ENCODE data around the gene MRPL20. TPM values are rescaled to one million over a fixed set of nuclear protein-coding genes. Genes with fewer than 3 reads are reported as not detected.

The MRPL20 gene
- total RNA-seq (2022; extraction: Qiagen RNA extraction; ENCODE audit: low read depth) = 128 to 156 TPM (median 134 TPM) in 5 replicates

GRCh38 chr1:1406821-1407635 lies at the start of gene MRPL20:
TSS of gene MRPL20 (minus strand) at chr1:1407293. CDS start at chr1:1407217, 76 bp downstream.

GRCh38 chr1:1449099-1449739 lies 42.1 kb upstream of the MRPL20 start, which contains the start of gene ATAD3C:
TSS of gene ATAD3C (plus strand) at chr1:1449689. CDS start at chr1:1450684, 995 bp downstream.

GRCh38 chr1:1435106-1435903 lies 28.2 kb upstream of the MRPL20 start, which contains the start of gene VWA1:
TSS of gene VWA1 (plus strand) at chr1:1435690. CDS start at chr1:1435749, 59 bp downstream.

GRCh38 chr1:1421147-1421906 lies 14.2 kb upstream of the MRPL20 start, which contains the start of gene ANKRD65:
TSS of gene ANKRD65 (minus strand) at chr1:1421276. CDS start at chr1:1421005, 271 bp downstream.

GRCh38 chr1:1399187-1399871 lies 7.8 kb downstream of the MRPL20 start, which contains the start of gene CCNL2:
TSS of gene CCNL2 (minus strand) at chr1:1399335. CDS start at chr1:1399306, 29 bp downstream.

GRCh38 chr1:1374929-1375662 lies 32.0 kb downstream of the MRPL20 start, which contains the start of gene AURKAIP1:
TSS of gene AURKAIP1 (minus strand) at chr1:1375207. CDS start at chr1:1374756, 451 bp downstream.

GRCh38 chr1:1358433-1359271 lies 48.4 kb downstream of the MRPL20 start, which contains the start of gene MXRA8:
TSS of gene MXRA8 (minus strand) at chr1:1358555. CDS start at chr1:1358504, 51 bp downstream.

Other genes with a start within 250 kb of the MRPL20 start
- not detected in 5 replicates for gene TTLL10, start 233.4 kb downstream of the MRPL20 start, total RNA-seq (2022; extraction: Qiagen RNA extraction; ENCODE audit: low read depth)
- gene TNFRSF18, start 200.7 kb downstream of the MRPL20 start, total RNA-seq (2022; extraction: Qiagen RNA extraction; ENCODE audit: low read depth) = 0.14 to 0.19 TPM in 2 of 5 replicates, not detected in the others
- gene TNFRSF4, start 193.1 kb downstream of the MRPL20 start, total RNA-seq (2022; extraction: Qiagen RNA extraction; ENCODE audit: low read depth) = 0.12 to 0.22 TPM in 2 of 5 replicates, not detected in the others
- gene SDF4, start 175.3 kb downstream of the MRPL20 start, total RNA-seq (2022; extraction: Qiagen RNA extraction; ENCODE audit: low read depth) = 108 to 134 TPM (median 126 TPM) in 5 replicates
- 11.1 to 18.4 TPM (median 17.7 TPM) in 5 replicates for gene B3GALT6, start 175.1 kb downstream of the MRPL20 start, total RNA-seq (2022; extraction: Qiagen RNA extraction; ENCODE audit: low read depth)
- 0.98 to 1.7 TPM (median 1.6 TPM) in 5 replicates for gene C1QTNF12, start 160.6 kb downstream of the MRPL20 start, total RNA-seq (2022; extraction: Qiagen RNA extraction; ENCODE audit: low read depth)
- 38.9 to 49.3 TPM (median 46.2 TPM) in 5 replicates for gene UBE2J2, start 133.4 kb downstream of the MRPL20 start, total RNA-seq (2022; extraction: Qiagen RNA extraction; ENCODE audit: low read depth)
- 0.77 to 2.1 TPM (median 1.1 TPM) in 5 replicates for gene SCNN1D, start 126.9 kb downstream of the MRPL20 start, total RNA-seq (2022; extraction: Qiagen RNA extraction; ENCODE audit: low read depth)
- gene ACAP3, start 99.4 kb downstream of the MRPL20 start, total RNA-seq (2022; extraction: Qiagen RNA extraction; ENCODE audit: low read depth) = 11.4 to 15.4 TPM (median 14.5 TPM) in 5 replicates
- gene PUSL1, start 98.7 kb downstream of the MRPL20 start, total RNA-seq (2022; extraction: Qiagen RNA extraction; ENCODE audit: low read depth) = 17.2 to 24.7 TPM (median 23.5 TPM) in 5 replicates
- gene INTS11, start 82.6 kb downstream of the MRPL20 start, total RNA-seq (2022; extraction: Qiagen RNA extraction; ENCODE audit: low read depth) = 45.2 to 58.3 TPM (median 56.8 TPM) in 5 replicates
- gene CPTP, start 82.5 kb downstream of the MRPL20 start, total RNA-seq (2022; extraction: Qiagen RNA extraction; ENCODE audit: low read depth) = 15.6 to 23.7 TPM (median 21.0 TPM) in 5 replicates
- 0.08 to 0.19 TPM (median 0.16 TPM) in 5 replicates for gene TAS1R3, start 76.0 kb downstream of the MRPL20 start, total RNA-seq (2022; extraction: Qiagen RNA extraction; ENCODE audit: low read depth)
- gene DVL1, start 57.9 kb downstream of the MRPL20 start, total RNA-seq (2022; extraction: Qiagen RNA extraction; ENCODE audit: low read depth) = 51.2 to 74.2 TPM (median 71.4 TPM) in 5 replicates
- gene MXRA8, start 48.7 kb downstream of the MRPL20 start, total RNA-seq (2022; extraction: Qiagen RNA extraction; ENCODE audit: low read depth) = 0.11 to 0.62 TPM (median 0.56 TPM) in 4 of 5 replicates, not detected in the other
- gene AURKAIP1, start 32.1 kb downstream of the MRPL20 start, total RNA-seq (2022; extraction: Qiagen RNA extraction; ENCODE audit: low read depth) = 110 to 188 TPM (median 169 TPM) in 5 replicates
- 43.5 to 57.6 TPM (median 53.1 TPM) in 5 replicates for gene CCNL2, start 8.0 kb downstream of the MRPL20 start, total RNA-seq (2022; extraction: Qiagen RNA extraction; ENCODE audit: low read depth)
- gene ANKRD65, start 14.0 kb upstream of the MRPL20 start, total RNA-seq (2022; extraction: Qiagen RNA extraction; ENCODE audit: low read depth) = 0.06 TPM in 1 of 5 replicates, not detected in the others
- gene VWA1, start 28.4 kb upstream of the MRPL20 start, total RNA-seq (2022; extraction: Qiagen RNA extraction; ENCODE audit: low read depth) = 4.4 to 16.3 TPM (median 14.5 TPM) in 5 replicates
- not detected in 5 replicates for gene ATAD3C, start 42.4 kb upstream of the MRPL20 start, total RNA-seq (2022; extraction: Qiagen RNA extraction; ENCODE audit: low read depth)
- 1.4 to 3.9 TPM (median 2.9 TPM) in 5 replicates for gene ATAD3B, start 64.5 kb upstream of the MRPL20 start, total RNA-seq (2022; extraction: Qiagen RNA extraction; ENCODE audit: low read depth)
- 28.5 to 39.6 TPM (median 37.7 TPM) in 5 replicates for gene ATAD3A, start 104.9 kb upstream of the MRPL20 start, total RNA-seq (2022; extraction: Qiagen RNA extraction; ENCODE audit: low read depth)
- 0.39 to 0.81 TPM (median 0.44 TPM) in 4 of 5 replicates, not detected in the other for gene TMEM240, start 133.3 kb upstream of the MRPL20 start, total RNA-seq (2022; extraction: Qiagen RNA extraction; ENCODE audit: low read depth)
- gene SSU72, start 167.6 kb upstream of the MRPL20 start, total RNA-seq (2022; extraction: Qiagen RNA extraction; ENCODE audit: low read depth) = 84.7 to 113 TPM (median 104 TPM) in 5 replicates
- gene FNDC10, start 192.8 kb upstream of the MRPL20 start, total RNA-seq (2022; extraction: Qiagen RNA extraction; ENCODE audit: low read depth) = 5.4 to 8.5 TPM (median 8.1 TPM) in 5 replicates
- 8.4 to 19.3 TPM (median 17.3 TPM) in 5 replicates for gene MIB2, start 208.2 kb upstream of the MRPL20 start, total RNA-seq (2022; extraction: Qiagen RNA extraction; ENCODE audit: low read depth)
- 0.51 to 0.88 TPM (median 0.54 TPM) in 5 replicates for gene MMP23B, start 224.9 kb upstream of the MRPL20 start, total RNA-seq (2022; extraction: Qiagen RNA extraction; ENCODE audit: low read depth)

Data from A549 treated with GW870086 at 1 μM for 4 hours (cell line).